GM12878 (cell line): ENCODE data around the gene MYOM3. TPM values are rescaled to one million over a fixed set of nuclear protein-coding genes. Genes with fewer than 3 reads are reported as not detected.

Experiments
- ATAC-seq: fragments of 200-7000 bp; cut with Tn5 transposase; 3 replicates; pipeline ENCODE4 v1.9.1; 2020; ENCODE audit warnings: mild to moderate bottlenecking, moderate library complexity
- BruUV-seq: library from RNA; stranded (reverse); fragments of 400-500 nt; replicated peaks from 2 replicates; lab custom pipeline; 2021; lab: Mats Ljungman, UMichigan
- CTCF ChIA-PET: fragments of 300-600 bp; sonication (Branson Sonifier 250); formaldehyde crosslinking; extraction: SDS; loops from one replicate; lab custom pipeline; 2021; ENCODE audit warnings: inconsistent platforms; lab: Yijun Ruan, JAX
- POLR2A ChIA-PET: fragments of 350-600 bp; formaldehyde crosslinking; extraction: SDS; loops from one replicate; lab custom pipeline; 2021; ENCODE audit warnings: inconsistent platforms; lab: Charles Lee
- RAD21 ChIA-PET: fragments of 300-600 bp; sonication (Branson Sonifier 250); formaldehyde crosslinking; loops from one replicate; lab custom pipeline; 2023; ENCODE audit warnings: antibody characterized with exemption; ENCODE audit not compliant: unreplicated experiment; lab: Charles Lee
- SMC1A ChIA-PET: fragments of 300-600 bp; sonication (Branson Sonifier 250); formaldehyde crosslinking; loops from one replicate; lab custom pipeline; 2023; ENCODE audit not compliant: unreplicated experiment, uncharacterized antibody; lab: Charles Lee
- DNase-seq: peaks from one replicate; pipeline ENCODE4 v3.0.0-alpha.2; 2011; ENCODE audit warnings: low read depth, low spot score
- FAIRE-seq: peaks from 3 replicates; lab custom pipeline; 2011; peaks lifted over from hg19 to GRCh38; lab: Jason Lieb, UNC
- H2AFZ ChIP-seq: 2 replicates; pipeline ENCODE4 v1.6.0; 2011; ENCODE audit warnings: low read depth, low read length, control low read depth; ENCODE audit not compliant: control insufficient read depth
- H3K27ac ChIP-seq: 2 replicates; pipeline ENCODE4 v1.5.1; 2011; ENCODE audit warnings: control low read depth; ENCODE audit not compliant: control insufficient read depth, insufficient read depth
- H3K27me3 ChIP-seq, 2 experiments: replicated peaks in 1 of 2; 2 replicates each; pipeline versions ENCODE4 v1.6.0 to v1.6.1; 2011; ENCODE audit warnings: low read length in 1 of 2; ENCODE audit not compliant: control insufficient read depth in 2 of 2, insufficient read depth in 2 of 2
- H3K36me3 ChIP-seq, 2 experiments: 2 replicates each; pipeline ENCODE4 v1.5.1; 2011; ENCODE audit warnings: low read length in 1 of 2; ENCODE audit not compliant: control insufficient read depth in 2 of 2, insufficient read depth in 2 of 2
- H3K4me1 ChIP-seq: 2 replicates; pipeline ENCODE4 v1.6.1; 2011; ENCODE audit warnings: mild to moderate bottlenecking, low read length, moderate library complexity, mixed read lengths; ENCODE audit not compliant: control insufficient read depth, insufficient read depth
- H3K4me2 ChIP-seq: 2 replicates; pipeline ENCODE4 v1.6.0; 2011; ENCODE audit warnings: control low read depth; ENCODE audit not compliant: control insufficient read depth, insufficient read depth
- H3K4me3 ChIP-seq: fragments of 200-600 bp; sonication (generic); 2 replicates; pipeline ENCODE4 v1.5.1; 2016
- H3K79me2 ChIP-seq: 2 replicates; pipeline ENCODE4 v1.6.0; 2011; ENCODE audit warnings: low read length; ENCODE audit not compliant: control insufficient read depth, insufficient read depth
- H3K9ac ChIP-seq: 2 replicates; pipeline ENCODE4 v1.8.0; 2011; ENCODE audit warnings: low read length, control low read depth, mixed read lengths; ENCODE audit not compliant: control insufficient read depth, insufficient read depth
- H3K9me3 ChIP-seq: replicated peaks from 3 replicates; pipeline ENCODE4 v1.5.1; 2011; ENCODE audit warnings: mild to moderate bottlenecking, low read length; ENCODE audit not compliant: control insufficient read depth, insufficient read depth
- H4K20me1 ChIP-seq: 2 replicates; pipeline ENCODE4 v1.6.0; 2011; ENCODE audit not compliant: control insufficient read depth, insufficient read depth
- BCL11A ChIP-seq: IDR thresholded peaks from 2 replicates; pipeline ENCODE4 v1.6.1; 2011; ENCODE audit warnings: low read depth, low read length
- FOS ChIP-seq: IDR thresholded peaks from 3 replicates; pipeline ENCODE4 v1.6.1; 2011; ENCODE audit warnings: borderline replicate concordance; ENCODE audit not compliant: insufficient read length; ENCODE audit errors: extremely low read depth
- STAT3 ChIP-seq: IDR thresholded peaks from 2 replicates; pipeline ENCODE4 v1.6.1; 2011; ENCODE audit warnings: low read depth, low read length, improper control_type of control experiment
- WGBS: methylation state at CpG from one replicate; pipeline ENCODE4 v1.1.6; 2016; ENCODE audit warnings: low lambda C conversion rate; ENCODE audit not compliant: insufficient replicate concordance, insufficient coverage; ENCODE audit errors: missing lambda C conversion rate; 5-methylcytosine and 5-hydroxymethylcytosine counted together
- in situ Hi-C: fragments of 300-500 bp; cut with MboI; formaldehyde crosslinking; loops from 9 replicates; pipeline ENCODE4 v1.14.3; 2018; ENCODE audit warnings: mixed read lengths
- intact Hi-C: fragments of 100-400 bp; cut with micrococcal nuclease; formaldehyde crosslinking; loops from one replicate; pipeline ENCODE4 v1.14.2; 2022; ENCODE audit not compliant: unreplicated experiment
- polyA plus RNA-seq, 11 experiments: library from polyadenylated mRNA; depleted of rRNA in 4 of 11; unstranded in 6 of 11; stranded (reverse) in 5 of 11; fragments of >200 nt; fragmentation: Nextera tagmentation in 4 of 11; fragmentation: Illumina TruSeq in 1 of 11; extraction: Ambion mirVana in 4 of 11; extraction: Trizol in 1 of 11; gene quantifications; 1 replicate in 1 of 11; 2 replicates in 10 of 11; pipeline versions ENCODE4 v1.2.1 to v1.2.3, GENCODE V29; 2011 to 2016; ENCODE audit warnings: inconsistent platforms in 2 of 11, missing spikeins in 2 of 11, low read depth in 1 of 11
- total RNA-seq, 4 experiments: library from RNA; depleted of rRNA in 3 of 4; stranded (reverse); fragments of >200 nt in 3 of 4; fragmentation: Illumina TruSeq in 1 of 4; extraction: Trizol in 1 of 4; gene quantifications; 2 replicates each; pipeline versions ENCODE4 v1.2.1 to v1.2.3, GENCODE V29; 2013 to 2021
- TF ChIP-seq, protein P1 (sequence below): fragments of 150-350 bp; IDR thresholded peaks from 2 replicates; pipeline ENCODE4 v1.6.1; 2016; ENCODE audit warnings: low read depth, low read length
- TF ChIP-seq, protein P2 (sequence below): IDR thresholded peaks from 2 replicates; pipeline ENCODE4 v1.6.1; 2012; ENCODE audit warnings: mild to moderate bottlenecking, low read depth, low read length
- TF ChIP-seq, protein P3 (sequence below), 3 experiments: IDR thresholded peaks in 2 of 3; conservative IDR thresholded peaks in 1 of 3; 2 replicates each; pipeline ENCODE4 v1.5.1; 2011; ENCODE audit warnings: low read depth in 3 of 3, low read length in 3 of 3, mild to moderate bottlenecking in 3 of 3, control low read depth in 2 of 3, moderate library complexity in 2 of 3, inconsistent platforms in 1 of 3, mixed read lengths in 1 of 3; ENCODE audit not compliant: control insufficient read depth in 2 of 3, insufficient read depth in 1 of 3; ENCODE audit errors: extremely low read depth in 1 of 3
- TF ChIP-seq, protein P4 (sequence below): fragments of 450-650 bp; IDR thresholded peaks from 2 replicates; pipeline ENCODE4 v1.6.1; 2017; ENCODE audit warnings: antibody characterized with exemption, mild to moderate bottlenecking, moderate library complexity

The MYOM3 gene
- total and polyA plus RNA-seq, 10 of the 15 experiments (the other 5 are each of a cell fraction or from before 2014, with no cell fraction given) = 0.06 TPM; not detected in 9

DNA sequence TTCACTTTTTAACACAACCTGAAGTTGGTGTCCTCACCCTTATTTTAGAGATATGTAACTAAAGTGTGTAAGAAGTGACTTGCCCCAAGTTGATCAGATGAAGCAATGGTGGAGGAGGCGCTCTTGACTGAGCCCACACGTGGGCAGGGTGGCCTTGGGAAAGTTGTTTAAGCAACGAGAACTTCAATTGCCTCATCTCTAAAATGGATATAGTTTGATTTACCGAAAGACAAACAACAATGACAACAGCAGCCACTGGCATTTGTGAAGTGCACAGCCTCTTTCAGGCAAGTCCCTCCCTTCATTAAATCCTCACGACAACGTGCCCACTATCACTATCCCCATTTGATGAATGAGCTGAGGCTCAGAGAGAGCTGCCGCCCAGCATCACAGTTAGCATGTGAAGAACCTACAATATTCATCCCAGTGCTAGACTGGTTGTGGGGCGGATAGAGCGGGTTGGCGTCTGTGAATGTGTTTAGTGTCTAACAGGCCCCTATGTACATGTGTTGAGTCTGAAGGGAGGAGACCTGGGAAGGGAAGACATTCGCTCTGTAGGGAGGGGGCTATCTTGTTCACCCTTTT lies 28.0 kb upstream of the MYOM3 start (continued):
- TF ChIP-seq, protein P1, sequence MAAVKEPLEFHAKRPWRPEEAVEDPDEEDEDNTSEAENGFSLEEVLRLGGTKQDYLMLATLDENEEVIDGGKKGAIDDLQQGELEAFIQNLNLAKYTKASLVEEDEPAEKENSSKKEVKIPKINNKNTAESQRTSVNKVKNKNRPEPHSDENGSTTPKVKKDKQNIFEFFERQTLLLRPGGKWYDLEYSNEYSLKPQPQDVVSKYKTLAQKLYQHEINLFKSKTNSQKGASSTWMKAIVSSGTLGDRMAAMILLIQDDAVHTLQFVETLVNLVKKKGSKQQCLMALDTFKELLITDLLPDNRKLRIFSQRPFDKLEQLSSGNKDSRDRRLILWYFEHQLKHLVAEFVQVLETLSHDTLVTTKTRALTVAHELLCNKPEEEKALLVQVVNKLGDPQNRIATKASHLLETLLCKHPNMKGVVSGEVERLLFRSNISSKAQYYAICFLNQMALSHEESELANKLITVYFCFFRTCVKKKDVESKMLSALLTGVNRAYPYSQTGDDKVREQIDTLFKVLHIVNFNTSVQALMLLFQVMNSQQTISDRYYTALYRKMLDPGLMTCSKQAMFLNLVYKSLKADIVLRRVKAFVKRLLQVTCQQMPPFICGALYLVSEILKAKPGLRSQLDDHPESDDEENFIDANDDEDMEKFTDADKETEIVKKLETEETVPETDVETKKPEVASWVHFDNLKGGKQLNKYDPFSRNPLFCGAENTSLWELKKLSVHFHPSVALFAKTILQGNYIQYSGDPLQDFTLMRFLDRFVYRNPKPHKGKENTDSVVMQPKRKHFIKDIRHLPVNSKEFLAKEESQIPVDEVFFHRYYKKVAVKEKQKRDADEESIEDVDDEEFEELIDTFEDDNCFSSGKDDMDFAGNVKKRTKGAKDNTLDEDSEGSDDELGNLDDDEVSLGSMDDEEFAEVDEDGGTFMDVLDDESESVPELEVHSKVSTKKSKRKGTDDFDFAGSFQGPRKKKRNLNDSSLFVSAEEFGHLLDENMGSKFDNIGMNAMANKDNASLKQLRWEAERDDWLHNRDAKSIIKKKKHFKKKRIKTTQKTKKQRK = no peak
- no peak for TF ChIP-seq FOS
- no peak for TF ChIP-seq BCL11A
- TF ChIP-seq STAT3 = no peak
- TF ChIP-seq, protein P2, sequence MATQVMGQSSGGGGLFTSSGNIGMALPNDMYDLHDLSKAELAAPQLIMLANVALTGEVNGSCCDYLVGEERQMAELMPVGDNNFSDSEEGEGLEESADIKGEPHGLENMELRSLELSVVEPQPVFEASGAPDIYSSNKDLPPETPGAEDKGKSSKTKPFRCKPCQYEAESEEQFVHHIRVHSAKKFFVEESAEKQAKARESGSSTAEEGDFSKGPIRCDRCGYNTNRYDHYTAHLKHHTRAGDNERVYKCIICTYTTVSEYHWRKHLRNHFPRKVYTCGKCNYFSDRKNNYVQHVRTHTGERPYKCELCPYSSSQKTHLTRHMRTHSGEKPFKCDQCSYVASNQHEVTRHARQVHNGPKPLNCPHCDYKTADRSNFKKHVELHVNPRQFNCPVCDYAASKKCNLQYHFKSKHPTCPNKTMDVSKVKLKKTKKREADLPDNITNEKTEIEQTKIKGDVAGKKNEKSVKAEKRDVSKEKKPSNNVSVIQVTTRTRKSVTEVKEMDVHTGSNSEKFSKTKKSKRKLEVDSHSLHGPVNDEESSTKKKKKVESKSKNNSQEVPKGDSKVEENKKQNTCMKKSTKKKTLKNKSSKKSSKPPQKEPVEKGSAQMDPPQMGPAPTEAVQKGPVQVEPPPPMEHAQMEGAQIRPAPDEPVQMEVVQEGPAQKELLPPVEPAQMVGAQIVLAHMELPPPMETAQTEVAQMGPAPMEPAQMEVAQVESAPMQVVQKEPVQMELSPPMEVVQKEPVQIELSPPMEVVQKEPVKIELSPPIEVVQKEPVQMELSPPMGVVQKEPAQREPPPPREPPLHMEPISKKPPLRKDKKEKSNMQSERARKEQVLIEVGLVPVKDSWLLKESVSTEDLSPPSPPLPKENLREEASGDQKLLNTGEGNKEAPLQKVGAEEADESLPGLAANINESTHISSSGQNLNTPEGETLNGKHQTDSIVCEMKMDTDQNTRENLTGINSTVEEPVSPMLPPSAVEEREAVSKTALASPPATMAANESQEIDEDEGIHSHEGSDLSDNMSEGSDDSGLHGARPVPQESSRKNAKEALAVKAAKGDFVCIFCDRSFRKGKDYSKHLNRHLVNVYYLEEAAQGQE = no peak

DNA sequence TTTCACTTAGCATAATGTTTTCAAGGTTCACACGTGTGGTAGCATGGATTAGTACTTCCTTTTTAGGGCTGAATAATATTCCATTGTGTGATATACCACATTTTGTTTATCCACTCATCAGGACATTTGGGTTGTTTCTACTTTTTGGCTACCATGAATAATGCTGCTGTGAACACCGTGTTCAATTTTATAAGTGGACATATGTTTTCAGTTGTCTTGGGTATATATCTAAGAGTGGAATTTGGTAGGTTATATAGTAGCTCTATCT lies 27.2 kb upstream of the MYOM3 start:
- no peak for ATAC-seq
- SMC1A ChIA-PET = no interaction called here

More for the DNA sequence above, 27.2 kb upstream of the MYOM3 start:
- RAD21 ChIA-PET = no interaction called here
- Histone ChIP-seq H3K4me3 (no peak overlapping the region), H2AFZ (no peak overlapping the region), H3K27ac (no peak overlapping the region), H3K36me3 (no peaks in the 10 kb centered on the region), H3K9ac (no peak overlapping the region), H4K20me1 (no peaks in the 10 kb centered on the region), H3K9me3 (peaks cover 3% of the 10 kb centered on the region; the same call in 1 of the 3 replicates), H3K27me3 (peaks cover 2 to 3% of the 10 kb centered on the region in 2 experiments; a peak in 2 of 4 replicates), H3K79me2 (no peaks in the 10 kb centered on the region), H3K4me1 (no peaks in the 10 kb centered on the region), H3K4me2 (no peak overlapping the region)
- CTCF ChIA-PET = interaction anchor here (0.8 kb wide), 1 partner anchor 252 kb away, joined by 3 read pairs; no protein-coding TSS in a partner anchor
- FAIRE-seq = no peak
- BruUV-seq = no TSS peak
- 33% methylated on average over 2 of the region's 2 CpGs for WGBS
- intact Hi-C loops (no loop called here), in situ Hi-C loops (no loop called here)
- POLR2A ChIA-PET = no interaction called here
- TF ChIP-seq, protein P3, sequence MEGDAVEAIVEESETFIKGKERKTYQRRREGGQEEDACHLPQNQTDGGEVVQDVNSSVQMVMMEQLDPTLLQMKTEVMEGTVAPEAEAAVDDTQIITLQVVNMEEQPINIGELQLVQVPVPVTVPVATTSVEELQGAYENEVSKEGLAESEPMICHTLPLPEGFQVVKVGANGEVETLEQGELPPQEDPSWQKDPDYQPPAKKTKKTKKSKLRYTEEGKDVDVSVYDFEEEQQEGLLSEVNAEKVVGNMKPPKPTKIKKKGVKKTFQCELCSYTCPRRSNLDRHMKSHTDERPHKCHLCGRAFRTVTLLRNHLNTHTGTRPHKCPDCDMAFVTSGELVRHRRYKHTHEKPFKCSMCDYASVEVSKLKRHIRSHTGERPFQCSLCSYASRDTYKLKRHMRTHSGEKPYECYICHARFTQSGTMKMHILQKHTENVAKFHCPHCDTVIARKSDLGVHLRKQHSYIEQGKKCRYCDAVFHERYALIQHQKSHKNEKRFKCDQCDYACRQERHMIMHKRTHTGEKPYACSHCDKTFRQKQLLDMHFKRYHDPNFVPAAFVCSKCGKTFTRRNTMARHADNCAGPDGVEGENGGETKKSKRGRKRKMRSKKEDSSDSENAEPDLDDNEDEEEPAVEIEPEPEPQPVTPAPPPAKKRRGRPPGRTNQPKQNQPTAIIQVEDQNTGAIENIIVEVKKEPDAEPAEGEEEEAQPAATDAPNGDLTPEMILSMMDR (IDR thresholded peaks at IDR 0.05 in 2 of 3, conservative IDR thresholded peaks at IDR 0.05 in 1 of 3; ENCODE audit: control insufficient read depth in 2 of 3, extremely low read depth in 1 of 3, insufficient read depth in 1 of 3, low read depth in 3 of 3, low read length in 3 of 3) = no peak
- TF ChIP-seq, protein P4, sequence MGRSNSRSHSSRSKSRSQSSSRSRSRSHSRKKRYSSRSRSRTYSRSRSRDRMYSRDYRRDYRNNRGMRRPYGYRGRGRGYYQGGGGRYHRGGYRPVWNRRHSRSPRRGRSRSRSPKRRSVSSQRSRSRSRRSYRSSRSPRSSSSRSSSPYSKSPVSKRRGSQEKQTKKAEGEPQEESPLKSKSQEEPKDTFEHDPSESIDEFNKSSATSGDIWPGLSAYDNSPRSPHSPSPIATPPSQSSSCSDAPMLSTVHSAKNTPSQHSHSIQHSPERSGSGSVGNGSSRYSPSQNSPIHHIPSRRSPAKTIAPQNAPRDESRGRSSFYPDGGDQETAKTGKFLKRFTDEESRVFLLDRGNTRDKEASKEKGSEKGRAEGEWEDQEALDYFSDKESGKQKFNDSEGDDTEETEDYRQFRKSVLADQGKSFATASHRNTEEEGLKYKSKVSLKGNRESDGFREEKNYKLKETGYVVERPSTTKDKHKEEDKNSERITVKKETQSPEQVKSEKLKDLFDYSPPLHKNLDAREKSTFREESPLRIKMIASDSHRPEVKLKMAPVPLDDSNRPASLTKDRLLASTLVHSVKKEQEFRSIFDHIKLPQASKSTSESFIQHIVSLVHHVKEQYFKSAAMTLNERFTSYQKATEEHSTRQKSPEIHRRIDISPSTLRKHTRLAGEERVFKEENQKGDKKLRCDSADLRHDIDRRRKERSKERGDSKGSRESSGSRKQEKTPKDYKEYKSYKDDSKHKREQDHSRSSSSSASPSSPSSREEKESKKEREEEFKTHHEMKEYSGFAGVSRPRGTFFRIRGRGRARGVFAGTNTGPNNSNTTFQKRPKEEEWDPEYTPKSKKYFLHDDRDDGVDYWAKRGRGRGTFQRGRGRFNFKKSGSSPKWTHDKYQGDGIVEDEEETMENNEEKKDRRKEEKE = no peak
- no peak for DNase-seq
